Stimulated activated CD4-positive, alpha-beta T cell treated with anti-CD3 and anti-CD28 coated beads, TNF-alpha, amount 100 ng/mL, for 48 hours (primary cell): ENCODE results near the gene IRX3.

Experiments used
- DNase-seq, 3 donors: peaks; one replicate each; pipeline ENCODE4 v3.0.0-alpha.2; 2020; ENCODE audit warnings: low read depth in 3 of 3

Gene IRX3

DNA sequence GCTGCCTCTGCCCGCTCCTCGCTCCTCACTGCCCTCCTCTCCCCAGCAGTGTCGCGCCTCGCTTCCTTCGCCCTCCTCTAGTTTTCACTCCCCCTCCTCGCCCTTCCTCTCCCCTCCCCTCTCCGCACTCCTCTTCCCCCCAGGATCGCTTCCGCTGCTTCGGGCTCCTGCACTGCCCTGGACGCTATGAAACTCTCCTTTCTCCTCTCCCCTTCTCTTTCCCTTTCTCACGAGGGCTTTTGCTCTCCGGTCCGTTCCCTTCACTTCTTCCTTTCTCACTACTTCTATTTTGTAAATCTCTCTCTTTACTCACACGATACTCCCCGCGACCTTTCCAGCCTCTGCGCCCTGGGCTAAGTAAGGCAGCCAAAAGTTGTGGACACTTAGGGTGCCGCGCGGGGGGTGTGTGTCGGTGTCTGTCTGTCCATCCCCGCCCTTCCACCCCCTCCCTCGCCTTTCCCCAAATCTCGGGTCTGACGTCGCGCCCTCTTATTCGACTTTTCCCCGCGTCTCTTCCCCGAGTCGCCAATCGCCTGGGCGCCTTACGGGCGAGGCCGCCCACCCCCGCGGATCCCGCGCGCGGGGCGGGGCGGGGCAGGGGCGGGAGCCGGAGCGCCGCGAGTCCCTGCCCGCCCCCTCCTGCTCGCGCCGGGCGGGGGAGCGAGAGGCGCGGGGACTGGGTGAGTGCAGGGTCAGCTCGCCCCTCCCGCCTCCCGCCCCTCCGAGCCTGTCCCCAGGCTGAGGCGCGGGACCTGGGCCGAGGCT, at the start of gene IRX3:
Gene IRX3, minus strand, starts transcription at position 422 of the 765 bp plus-strand sequence. CDS start 737 bp downstream, outside the sequence.
- DNase-seq = no peak

DNA sequence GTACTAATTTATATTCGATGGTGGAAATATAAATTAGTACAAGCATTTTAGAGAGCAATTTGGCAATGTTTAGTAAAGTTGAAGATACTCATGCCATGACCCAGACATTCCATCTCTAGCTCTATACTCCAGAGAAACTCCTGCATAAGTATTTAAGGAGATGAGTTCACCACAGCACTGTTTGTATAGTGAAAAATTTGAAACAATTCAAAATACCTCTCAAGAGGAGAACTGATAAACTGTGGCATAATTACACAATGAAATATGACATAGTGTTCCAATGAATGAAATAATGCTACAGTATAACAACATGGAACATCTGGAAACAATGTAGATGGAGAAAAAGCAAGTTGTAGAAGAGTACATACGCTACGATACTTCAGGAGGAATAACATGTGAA, 48.6 kb upstream of the IRX3 start:
- DNase-seq = no peak

DNA sequence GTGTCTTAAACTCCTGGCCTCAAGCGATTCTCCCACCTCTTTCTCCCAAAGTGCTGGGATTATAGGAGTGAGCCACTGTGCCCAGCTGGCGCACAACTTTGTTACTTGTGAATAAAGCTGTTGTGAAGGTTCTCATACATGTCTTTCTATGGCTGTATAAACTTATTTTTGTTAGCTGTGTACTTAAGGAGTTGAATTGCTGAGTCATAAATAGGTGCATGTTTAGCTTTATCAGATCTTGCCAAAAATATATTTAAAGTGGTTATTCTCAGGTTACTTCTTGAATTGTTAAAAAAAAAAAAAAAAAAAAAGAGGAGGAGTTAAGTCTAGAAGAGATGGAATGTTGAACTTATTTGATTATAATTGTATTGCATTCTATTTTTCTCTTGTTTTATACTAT, 47.6 kb upstream of the IRX3 start:
- no peak for DNase-seq

DNA sequence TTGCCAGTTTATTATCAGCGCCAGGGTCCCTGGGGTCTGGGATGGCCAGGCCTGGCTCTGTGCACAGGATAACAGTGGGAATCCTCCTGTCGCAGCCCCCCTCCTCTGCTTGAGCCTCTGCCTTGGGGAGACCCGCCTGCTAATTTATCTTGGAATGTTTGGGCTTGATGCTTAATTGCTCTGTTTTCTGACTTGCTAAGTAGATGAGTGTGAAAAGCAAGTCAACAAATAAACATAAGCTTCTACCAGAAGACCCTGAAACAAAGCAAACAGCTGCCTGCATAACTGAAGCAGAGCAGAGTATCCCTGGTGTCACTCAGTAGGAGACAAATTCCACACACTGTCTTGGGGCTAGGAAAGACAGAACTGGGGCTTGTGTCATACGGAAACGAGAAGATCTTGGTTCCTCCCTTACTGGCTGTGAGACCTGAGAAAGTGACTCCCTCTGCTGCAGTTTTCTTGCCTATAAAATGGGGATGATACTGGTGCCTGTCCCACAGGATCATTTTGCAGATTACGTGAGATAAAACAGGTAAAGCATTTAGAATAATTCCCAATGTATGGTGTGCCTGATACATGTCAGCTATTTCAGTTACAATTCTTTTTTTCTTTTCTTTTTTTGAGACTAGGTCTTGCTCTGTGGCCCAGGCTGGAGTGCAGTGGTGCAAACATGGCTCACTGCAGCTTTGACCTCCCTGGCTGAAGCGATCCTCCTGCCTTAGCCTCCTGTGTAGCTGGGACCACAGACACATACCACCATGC, 44.8 kb upstream of the IRX3 start:
- no peak for DNase-seq

DNA sequence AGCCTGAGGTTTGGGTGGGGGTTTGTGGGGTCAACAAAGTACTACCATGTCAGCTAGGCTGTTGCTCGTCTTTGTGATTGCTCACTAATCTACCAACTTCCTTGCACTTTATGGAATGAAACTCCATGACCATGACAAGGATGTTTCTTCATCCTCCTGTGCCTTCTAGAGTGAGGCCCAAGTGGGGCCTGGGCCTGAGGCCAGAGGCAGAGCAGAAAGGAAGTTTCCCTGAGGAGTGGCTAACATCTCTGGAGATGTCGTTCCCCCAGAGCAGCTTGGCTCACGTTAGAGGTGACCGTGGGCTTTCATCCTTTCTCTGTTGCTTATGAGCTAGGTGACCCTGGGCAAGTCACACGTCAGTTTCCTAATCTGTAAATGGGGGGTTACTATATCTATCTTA, 41.0 kb upstream of the IRX3 start:
- no peak for DNase-seq

DNA sequence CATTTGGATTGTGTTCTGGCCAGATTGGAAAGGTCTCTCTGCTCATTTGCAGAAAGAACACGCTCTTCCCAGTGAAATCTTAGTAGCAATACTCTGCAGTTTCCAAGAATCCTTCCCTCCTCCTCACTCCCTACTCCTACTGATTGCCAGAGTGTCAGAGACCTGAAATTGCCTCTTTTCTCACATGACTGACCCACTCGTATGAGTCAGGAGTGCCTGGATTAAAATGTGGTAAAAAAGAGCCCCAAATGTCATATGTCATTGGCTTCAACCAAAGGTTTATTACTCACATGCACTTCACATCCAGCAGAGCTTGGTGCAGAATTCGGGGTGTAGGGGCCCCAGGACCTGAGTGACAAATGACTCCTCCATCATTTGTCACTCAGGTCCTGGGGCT, 39.7 kb upstream of the IRX3 start:
- no peak for DNase-seq

DNA sequence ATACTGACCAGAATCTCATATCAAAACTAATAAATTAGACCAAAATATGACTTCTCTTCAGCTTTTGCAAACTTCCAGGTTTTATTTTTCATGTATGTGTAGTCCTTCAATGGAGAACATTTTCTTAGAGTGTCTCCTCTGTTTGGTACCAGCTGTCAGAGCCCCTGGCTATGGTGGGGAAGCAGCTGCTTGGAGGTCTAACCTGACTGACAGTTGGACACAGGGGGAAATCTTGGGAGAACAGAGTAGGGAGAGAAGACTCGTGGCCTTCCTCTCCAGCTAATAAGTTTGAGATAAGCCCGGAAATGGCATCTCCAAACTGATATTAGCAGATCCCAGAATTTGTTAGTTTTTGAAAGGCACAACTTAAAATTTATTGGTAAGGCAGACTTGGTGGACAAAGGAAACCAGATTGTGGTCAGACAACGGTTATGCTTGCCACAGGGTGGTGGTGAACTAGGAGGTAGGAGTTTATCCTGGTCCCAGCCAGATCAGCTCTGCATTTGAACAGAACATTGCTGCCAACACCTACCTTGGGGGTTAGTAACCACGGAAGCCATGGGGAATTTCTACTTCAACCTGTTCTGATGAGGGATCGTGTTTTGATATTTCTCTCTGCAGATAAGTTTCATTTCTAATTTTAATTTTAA, 39.2 kb upstream of the IRX3 start:
- no peak for DNase-seq

DNA sequence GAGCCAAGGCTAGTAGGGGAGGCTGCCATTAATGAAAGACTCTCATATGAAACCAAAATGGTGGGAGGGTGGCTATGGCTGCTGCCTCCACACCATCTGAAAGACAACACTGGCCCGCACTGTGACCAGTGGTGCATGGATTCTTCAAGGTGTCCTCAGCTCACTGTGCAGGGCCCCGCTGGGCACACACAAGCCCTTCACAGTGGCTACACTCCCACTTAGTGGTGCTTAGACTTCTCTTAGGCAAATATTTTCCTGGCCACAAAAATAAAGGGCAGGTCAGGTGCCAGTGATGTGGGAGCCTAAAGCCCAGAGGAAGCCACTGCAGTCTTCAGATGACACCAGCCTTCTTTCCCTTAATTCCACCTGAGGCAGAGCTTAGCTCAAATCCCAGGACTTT, 38.1 kb upstream of the IRX3 start:
- DNase-seq = no peak

DNA sequence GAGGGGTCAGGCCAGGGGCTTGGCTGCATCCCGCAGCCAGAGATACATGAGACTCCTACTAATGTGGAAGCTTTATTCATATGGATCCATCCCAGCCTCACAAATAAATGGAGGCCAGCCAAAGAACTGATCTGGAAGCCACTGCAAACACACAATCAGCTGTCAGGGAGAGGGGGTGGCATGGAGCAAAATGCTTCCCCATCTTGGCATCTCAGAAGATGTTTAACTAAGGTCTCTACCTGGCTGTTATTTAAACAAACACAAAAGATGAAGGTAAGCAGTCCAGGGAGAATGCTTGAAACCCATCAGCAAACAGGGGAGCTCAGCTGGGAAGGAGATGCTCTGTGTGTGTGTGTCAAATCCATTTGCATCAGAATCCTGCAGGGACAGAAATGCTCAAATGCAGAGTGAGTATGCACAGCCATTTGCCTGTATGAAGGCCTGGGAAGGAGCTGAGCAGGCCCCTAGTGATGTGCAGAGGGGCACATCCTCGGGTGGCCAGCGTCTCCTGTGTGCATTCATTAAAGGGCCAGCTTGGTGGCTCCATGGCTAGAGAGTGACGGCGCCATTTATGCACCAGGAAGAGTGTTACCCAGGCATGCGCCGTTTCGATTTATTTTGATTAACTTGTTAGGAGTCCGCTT, 34.2 kb upstream of the IRX3 start:
- DNase-seq = no peak

DNA sequence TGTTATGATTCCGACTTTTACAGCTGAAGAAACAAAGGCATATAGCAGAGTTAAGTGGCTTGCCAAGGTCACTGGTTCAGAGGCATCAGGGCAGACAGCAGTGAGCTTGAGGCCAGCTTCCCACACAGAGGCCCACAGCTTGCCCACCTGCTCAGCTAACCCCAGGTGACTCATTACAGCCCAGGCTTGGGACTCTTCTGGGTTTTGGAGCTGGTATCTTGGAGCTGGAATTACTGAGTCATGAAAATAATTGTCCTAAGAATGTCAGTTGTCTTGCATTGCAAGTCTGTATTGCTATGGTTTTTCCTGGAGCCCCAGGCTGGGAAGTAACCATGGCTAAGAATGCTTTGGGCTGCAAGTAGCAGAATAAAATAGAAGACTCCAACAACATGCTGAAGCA, 32.4 kb upstream of the IRX3 start:
- no peak for DNase-seq

DNA sequence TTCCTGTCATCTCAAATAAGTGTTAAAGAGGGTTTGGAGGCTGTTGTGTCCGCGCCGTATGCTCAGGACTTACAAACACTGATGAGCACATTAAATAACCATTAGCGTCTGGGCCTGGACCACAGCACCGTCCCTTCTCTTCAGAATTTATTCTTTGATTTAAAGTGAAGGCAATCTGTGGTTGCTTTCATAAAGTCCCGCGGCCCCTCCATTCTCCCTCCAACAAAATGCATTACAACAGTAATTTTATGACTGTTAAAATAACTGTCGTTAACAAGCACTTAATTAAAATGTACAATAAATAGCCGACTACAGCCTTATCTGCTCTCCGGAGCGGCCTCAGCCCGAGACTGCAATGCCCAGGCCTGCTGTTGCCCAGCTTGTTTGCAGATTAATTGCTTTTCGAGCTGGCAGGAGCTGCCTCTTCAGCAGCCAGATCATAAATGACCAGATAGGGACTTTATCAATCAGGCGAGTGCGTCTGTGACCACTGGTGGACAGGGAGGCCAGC, 30.6 kb upstream of the IRX3 start:
- DNase-seq = no peak

DNA sequence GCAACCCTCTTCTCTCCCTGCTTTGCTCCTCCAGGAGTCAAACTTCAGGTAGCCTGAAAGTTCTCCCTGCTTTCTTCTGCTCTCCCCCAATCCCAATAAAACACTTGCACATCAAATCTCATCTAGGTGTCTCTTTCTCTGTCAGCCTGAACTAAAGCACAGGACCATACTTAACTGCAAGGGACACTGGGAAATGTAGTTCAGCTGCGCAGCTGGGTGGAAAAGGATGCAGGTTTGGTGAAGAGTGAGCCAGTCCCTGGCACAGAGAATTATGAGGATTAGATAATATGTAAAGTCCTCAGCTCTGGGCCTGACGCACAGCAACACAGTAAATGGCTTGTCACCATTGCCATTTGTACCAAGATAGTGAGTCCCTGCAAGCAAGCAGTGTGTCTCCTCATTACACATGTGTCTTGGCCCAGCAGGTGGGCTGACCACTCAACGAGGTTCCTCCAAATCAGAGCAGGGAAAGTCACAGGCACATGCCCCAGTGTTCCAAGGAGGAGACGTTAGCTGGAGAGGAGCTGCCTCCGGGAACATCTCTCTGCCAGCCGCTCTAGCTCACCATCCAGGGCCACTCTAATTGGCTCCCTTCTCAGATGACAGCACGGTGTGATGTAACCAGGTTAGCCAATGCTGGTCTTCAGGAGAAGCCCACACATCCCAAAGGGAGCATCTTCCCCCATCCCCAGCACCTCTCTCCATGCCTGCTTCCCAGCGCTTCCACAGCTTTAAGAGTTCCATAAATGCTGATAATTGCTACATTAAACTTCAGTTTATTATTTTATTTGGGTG, 29.7 kb upstream of the IRX3 start:
- no peak for DNase-seq

DNA sequence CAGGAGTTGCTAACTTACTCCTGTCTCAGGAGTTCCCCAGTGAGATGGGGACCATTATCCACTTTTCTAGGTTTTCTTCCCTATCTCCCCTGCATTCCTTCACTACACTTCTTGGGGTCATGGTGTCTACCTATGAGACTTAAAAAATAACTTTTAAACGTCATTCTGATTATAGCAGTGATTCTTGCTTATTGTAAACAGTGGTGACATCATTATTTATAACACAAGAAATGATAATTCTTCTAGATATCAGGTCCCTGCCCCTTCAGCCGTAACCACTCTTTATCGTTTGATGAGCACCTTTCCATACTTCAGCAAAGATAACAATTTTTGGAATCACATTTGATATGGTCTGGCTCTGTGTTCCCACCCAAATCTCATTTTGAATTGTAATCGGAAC, 27.2 kb upstream of the IRX3 start:
- no peak for DNase-seq

DNA sequence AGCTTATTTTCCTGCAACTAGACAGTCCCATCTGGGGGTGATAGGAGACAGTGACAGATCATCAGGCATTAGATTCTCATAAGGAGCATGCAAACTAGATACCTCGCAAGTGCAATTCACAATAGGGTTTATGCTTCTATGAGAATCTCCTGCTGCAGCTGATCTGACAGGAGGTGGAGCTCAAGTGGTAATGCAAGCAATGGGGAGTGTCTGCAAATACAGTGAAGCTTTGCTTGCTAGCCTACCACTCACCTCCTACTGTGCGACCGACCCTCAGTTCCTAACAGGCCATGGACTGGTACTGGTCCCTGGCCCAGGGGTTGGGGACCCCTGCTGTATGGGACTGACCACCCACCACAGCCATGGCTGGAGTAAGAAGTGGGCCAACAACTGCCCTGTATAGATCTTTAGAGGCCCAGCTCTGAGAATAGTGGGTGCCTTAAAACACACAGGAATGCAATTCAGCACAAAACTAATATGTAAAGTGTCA, 26.0 kb upstream of the IRX3 start:
- DNase-seq = no peak

DNA sequence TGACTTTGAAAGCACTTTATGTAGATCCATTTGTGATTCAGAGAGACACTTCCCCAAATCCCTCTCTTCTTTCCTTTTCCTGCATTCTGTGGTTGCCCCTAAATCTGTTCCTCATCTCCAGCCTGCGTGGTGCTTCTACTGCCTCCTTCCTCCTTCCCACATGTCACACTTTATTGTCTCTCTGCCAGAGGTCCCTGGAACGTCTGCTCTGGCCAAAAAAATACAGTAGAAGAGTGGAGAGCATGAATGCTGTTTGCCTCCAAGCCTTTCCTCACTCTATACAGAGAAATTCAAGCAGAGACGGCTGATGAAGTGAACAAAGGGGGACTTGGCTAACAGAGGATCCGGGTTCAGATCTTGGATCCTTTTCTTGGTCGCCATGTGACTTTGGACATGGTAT, 22.8 kb upstream of the IRX3 start:
- DNase-seq = no peak

DNA sequence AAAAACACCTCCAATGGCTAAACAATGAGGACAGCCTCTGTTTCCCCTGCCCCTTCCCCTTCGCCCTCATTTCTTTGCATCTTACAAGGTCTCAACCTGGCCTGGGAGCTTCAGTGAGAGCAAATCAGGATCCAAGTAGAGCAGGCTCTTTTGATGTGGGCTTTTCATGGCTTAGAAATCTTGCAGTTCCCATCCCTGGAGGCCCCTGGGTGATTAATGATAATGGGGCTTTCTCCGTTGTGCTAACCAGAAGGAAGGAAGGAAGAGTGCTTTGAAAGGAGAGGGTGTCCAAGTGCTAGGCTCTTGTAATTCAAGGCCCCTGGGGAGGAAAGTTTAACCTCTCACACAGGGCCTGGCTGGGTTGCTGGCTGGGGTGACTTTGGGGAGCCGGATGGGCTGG, 18.5 kb upstream of the IRX3 start:
- DNase-seq = no peak

DNA sequence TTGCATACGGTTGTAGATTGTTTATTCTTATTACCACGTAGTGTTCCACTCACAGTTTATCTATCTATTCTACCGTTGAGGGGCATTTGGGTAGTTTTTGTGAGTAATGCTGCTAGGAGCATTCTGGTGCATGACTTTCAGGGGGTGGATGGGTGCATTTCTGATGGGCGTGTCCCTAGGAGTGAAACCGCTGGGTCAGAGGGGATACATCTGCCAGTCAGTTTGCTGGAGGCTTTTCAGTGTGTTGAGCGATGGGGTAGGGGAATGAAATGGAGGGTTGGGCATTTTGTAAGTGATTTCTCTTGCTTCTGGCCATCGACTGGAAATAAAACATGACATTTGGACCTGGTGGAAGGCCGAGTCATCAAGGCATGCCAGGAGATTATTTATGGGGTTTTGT, 17.0 kb upstream of the IRX3 start:
- no peak for DNase-seq

DNA sequence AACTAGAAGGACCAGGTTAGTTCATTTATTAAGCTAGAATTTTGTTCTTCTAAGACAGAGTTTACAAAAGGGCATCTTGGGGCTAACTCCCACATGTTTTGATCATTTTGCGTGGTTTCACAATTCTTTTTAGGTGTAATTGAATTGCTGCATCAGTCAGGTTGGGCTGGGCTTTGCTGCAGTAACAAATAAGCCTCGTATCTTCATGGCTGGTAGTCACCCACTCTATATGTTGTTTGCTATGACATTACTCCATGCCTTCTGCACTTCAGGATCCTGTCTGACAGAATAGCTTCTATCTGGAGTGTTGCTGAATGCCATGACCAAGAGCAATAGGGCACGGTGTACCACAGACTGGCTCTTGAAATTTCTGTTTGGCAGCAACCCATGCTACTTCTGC, 10.6 kb upstream of the IRX3 start:
- no peak for DNase-seq

DNA sequence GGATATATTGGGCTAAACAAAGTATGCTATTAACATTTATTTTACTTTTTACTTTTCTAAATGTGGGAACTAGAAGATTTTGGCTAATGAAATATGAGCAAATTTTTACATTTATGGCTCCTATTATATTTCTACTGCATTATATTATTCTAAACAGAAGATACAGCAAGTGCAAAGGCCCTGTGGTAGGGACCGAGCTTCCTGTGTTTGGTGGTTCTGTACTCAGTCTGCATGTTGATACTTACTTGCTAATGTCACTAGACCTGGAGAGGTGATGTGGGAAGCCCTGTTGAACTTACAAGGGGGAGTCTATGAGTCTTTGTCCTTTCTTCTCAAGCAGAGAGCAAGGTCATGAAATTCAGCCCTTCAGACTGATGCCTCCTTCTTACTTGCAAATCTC, 10.0 kb upstream of the IRX3 start:
- DNase-seq = no peak

DNA sequence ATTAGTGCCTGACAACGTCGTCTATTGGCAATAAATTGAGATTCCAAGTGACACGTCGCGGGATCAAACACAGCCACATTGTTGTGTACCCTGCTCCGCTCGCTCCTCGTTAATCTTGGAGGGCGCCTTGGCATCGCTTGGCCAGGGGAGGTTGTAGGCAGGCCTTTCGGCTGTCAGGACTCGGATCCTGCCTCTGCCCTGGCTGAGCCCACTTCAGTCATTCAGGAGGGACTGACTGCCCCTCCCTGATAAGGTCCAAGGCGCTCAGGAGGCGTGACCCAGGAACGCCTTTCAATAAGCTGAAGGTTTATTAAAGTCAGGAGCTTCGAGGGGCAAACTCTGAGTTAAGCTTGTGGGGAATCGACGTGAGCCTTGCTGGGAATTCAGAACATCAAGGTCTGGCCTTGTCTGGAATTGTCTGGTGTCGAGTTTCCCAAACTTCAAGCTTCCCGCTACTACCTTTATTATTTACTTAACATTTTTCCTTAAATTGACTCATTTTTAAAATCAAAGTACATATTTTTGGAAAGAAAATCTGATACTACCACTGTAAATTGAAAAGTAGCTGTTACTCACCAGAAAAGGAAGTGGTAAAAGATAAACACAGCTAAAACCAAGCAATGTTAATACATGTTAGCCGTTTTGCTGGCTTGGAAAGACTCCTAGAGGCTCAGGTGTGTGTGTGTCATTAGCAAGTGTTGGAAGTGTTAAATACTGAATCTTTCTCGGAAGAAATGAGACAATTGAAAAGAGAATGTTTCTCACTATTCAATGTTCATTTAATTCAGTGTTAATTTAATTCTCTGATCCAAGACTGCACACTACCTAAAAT, 5.3 kb upstream of the IRX3 start:
- DNase-seq = no peak
